Heart left ventricle (tissue), 16 donors: ENCODE measurements around the gene C2CD3. TPM values are rescaled to one million over a fixed set of nuclear protein-coding genes. Genes with fewer than 3 reads are reported as not detected.
A peak's percentile ranks its signal among the peaks of the same experiment; 100 is the strongest.

Experiments used
- ATAC-seq, 4 donors: fragments of 200-7000 bp; cut with Tn5 transposase; one replicate each; pipeline ENCODE4 v1.9.1; 2020 to 2022; ENCODE audit warnings: moderate library complexity in 4 of 4, mild to moderate bottlenecking in 3 of 4, moderate number of reproducible peaks in 1 of 4
- DNase-seq, 5 donors: peaks; one replicate each; pipeline ENCODE4 v3.0.0-alpha.2; 2020
- H3K27ac ChIP-seq, 12 donors: fragments of 200-600 bp; sonication (generic) in 4 of 12; one replicate each; pipeline versions ENCODE4 v1.5.0 to v1.8.0; 2016 to 2022; ENCODE audit warnings: mild to moderate bottlenecking in 2 of 12
- H3K27me3 ChIP-seq, 9 donors: fragments of 200-600 bp; sonication (generic) in 2 of 9; one replicate each; pipeline versions ENCODE4 v1.5.1 to v1.8.0; 2016 to 2022; ENCODE audit warnings: mild to moderate bottlenecking in 3 of 9
- H3K36me3 ChIP-seq, 9 donors: fragments of 200-600 bp; sonication (generic) in 2 of 9; one replicate each; pipeline versions ENCODE4 v1.5.0 to v1.8.0; 2018 to 2022; ENCODE audit warnings: mild to moderate bottlenecking in 2 of 9
- H3K4me1 ChIP-seq, 12 donors: fragments of 200-600 bp; sonication (generic) in 4 of 12; one replicate each; pipeline versions ENCODE4 v1.5.0 to v1.8.0; 2016 to 2022; ENCODE audit warnings: mild to moderate bottlenecking in 3 of 12
- H3K4me3 ChIP-seq, 12 donors: fragments of 200-600 bp; sonication (generic) in 4 of 12; one replicate each; pipeline versions ENCODE4 v1.5.0 to v1.8.0; 2017 to 2022; ENCODE audit warnings: mild to moderate bottlenecking in 9 of 12, moderate library complexity in 4 of 12
- H3K9me3 ChIP-seq, 12 donors: fragments of 200-600 bp; sonication (generic) in 4 of 12; one replicate each; pipeline versions ENCODE4 v1.5.0 to v1.8.0; 2016 to 2022; ENCODE audit warnings: mild to moderate bottlenecking in 1 of 12
- CTCF ChIP-seq, 12 donors: fragments of 200-600 bp; sonication (generic) in 4 of 12; IDR thresholded peaks; one replicate each; pipeline versions ENCODE4 v1.5.0 to v1.8.0; 2018 to 2022; ENCODE audit warnings: antibody characterized with exemption in 12 of 12, mild to moderate bottlenecking in 5 of 12
- POLR2A ChIP-seq, 2 donors: fragments of 450-650 bp; IDR thresholded peaks; one replicate each; pipeline ENCODE4 v1.6.1; 2017; ENCODE audit warnings: antibody characterized with exemption in 2 of 2, mild to moderate bottlenecking in 2 of 2, moderate library complexity in 2 of 2
- WGBS, 4 donors: extraction: QIAGEN DNeasy Blood & Tissue Kit in 2 of 4; methylation state at CpG; one replicate each; pipeline versions ENCODE4 v1.1.5 to v1.1.7; 2013 to 2018; 5-methylcytosine and 5-hydroxymethylcytosine counted together
- intact Hi-C, 10 donors: fragments of 100-400 bp; cut with DNase I; formaldehyde crosslinking; loops; one replicate each; pipeline versions ENCODE4 v1.11.1 to v1.14.2; 2022
- polyA plus RNA-seq, 2 donors: library from polyadenylated mRNA; stranded (reverse); fragments of 200-250 nt; gene quantifications; one replicate each; pipeline ENCODE4 v1.2.3, GENCODE V29; 2013
- total RNA-seq, 9 donors: library from RNA; depleted of rRNA in 2 of 9; stranded (reverse); fragments of >200 nt in 2 of 9; fragmentation: NEBNext Ultra II Directional in 3 of 9; extraction: Animal tissue kit (Norgen Biotek cat#: 25700) in 3 of 9; gene quantifications; one replicate each; pipeline versions ENCODE4 v1.1.0 to v1.2.4, GENCODE V29; 2016 to 2023
- donor health status: ischemic (EF 13 %, LVEDD 7.1; RV severe dilation, severe dysfunction).
- donor health status: healthy with polysubstance abuse.
- donor health status: DM: no; HTN: yes; CAD: no.
- donor health status: DM: no; HTN: no; CAD: no.
- donor health status: ischemic (EF 25% LVEDD 6.9; RV normal size, moderate dysfunction).
- donor health status: ischemic (EF 25% LVEDD 5.7; RV mildly dilated, moderate dysfunction).
- donor health status: healthy.
- donor health status: DM: yes; HTN: yes; CAD: no.
- donor health status: ischemic (EF 35%, LVEDD 5.7; RV mildly dilated, moderate dysfunction).
- donor health status: nonischemic (EF 11% LVEDD 7.7; RV severe dilation, severe dysfunction).
- donor health status: DM: yes; HTN: yes; CAD: no.
- donor health status: PGD.
- donor health status: ischemic (EF 29% LVEDD 5.4; RV normal size, mild dysfunction).
- donor health status: nonischemic (EF 23%, LVEDD 6.1; RV moderate dilation, normal function).

The C2CD3 gene
- total and polyA plus RNA-seq, 11 donors, result 6.5 to 18.7 (median 12.5) TPM

- DNase-seq (no peak), ATAC-seq (no peak)
- Histone ChIP-seq H3K36me3 (no peaks in the 10 kb centered on the region), H3K4me3 (no peak overlapping the region), H3K27me3 (no peaks in the 10 kb centered on the region), H3K4me1 (peaks cover 0 to 12% (median 3%) of the 10 kb centered on the region in 12 donors), H3K9me3 (no peaks in the 10 kb centered on the region), H3K27ac (no peak overlapping the region)
- WGBS, 4 donors, result 64 to 66% (median 64%) methylated on average over 2 of the region's 2 CpGs
- intact Hi-C loops, result loop anchor here in 7 of 10 donors (2.0 to 10.0 kb wide), 8 partner anchors 49 to 479 kb away; no protein-coding TSS in a partner anchor
- TF ChIP-seq CTCF (IDR thresholded peaks at IDR 0.05), result no peak
- TF ChIP-seq POLR2A (IDR thresholded peaks at IDR 0.05), result no peak
These were observed 205.1 kb downstream of the C2CD3 start for GRCh38 chr11:73965764-73966121.

GRCh38 chr11:73965076-73965763 is 205.6 kb downstream of the C2CD3 start:
- no peak for DNase-seq
- no peaks in the 10 kb centered on the region for H3K9me3 ChIP-seq
- H3K27me3 ChIP-seq, result no peaks in the 10 kb centered on the region
- WGBS, 4 donors, result 56 to 69% (median 65%) methylated on average over 10 of the region's 10 CpGs
- H3K27ac ChIP-seq, result no peak overlapping the region
- TF ChIP-seq POLR2A (IDR thresholded peaks at IDR 0.05) (no peak), CTCF (IDR thresholded peaks at IDR 0.05) (no peak)
- H3K4me1 ChIP-seq, result peaks cover 0 to 12% (median 3%) of the 10 kb centered on the region in 12 donors
- peak in 1 of 4 donors; percentile 17 for ATAC-seq
- no peaks in the 10 kb centered on the region for H3K36me3 ChIP-seq
- no peak overlapping the region for H3K4me3 ChIP-seq
- intact Hi-C loops, result loop anchor here in 7 of 10 donors (2.0 to 10.0 kb wide), 8 partner anchors 50 to 480 kb away; no protein-coding TSS in a partner anchor

- Histone ChIP-seq H3K27me3 (no peaks in the 10 kb centered on the region), H3K27ac (no peak overlapping the region), H3K4me1 (peaks cover 0 to 12% (median 3%) of the 10 kb centered on the region in 12 donors), H3K36me3 (no peaks in the 10 kb centered on the region), H3K4me3 (no peak overlapping the region), H3K9me3 (no peaks in the 10 kb centered on the region)
- DNase-seq, result no peak
- ATAC-seq, result peak; percentile 11 to 64 (median 38)
- WGBS, 4 donors, result 60 to 73% (median 63%) methylated on average over 8 of the region's 8 CpGs
- no peak for TF ChIP-seq POLR2A (IDR thresholded peaks at IDR 0.05)
- TF ChIP-seq CTCF (IDR thresholded peaks at IDR 0.05), result no peak
- intact Hi-C loops, result loop anchor here in 7 of 10 donors (2.0 to 10.0 kb wide), 8 partner anchors 51 to 483 kb away; no protein-coding TSS in a partner anchor
These were observed 206.9 kb downstream of the C2CD3 start for GRCh38 chr11:73963861-73964260.

Other genes starting within 250 kb of the C2CD3 start
- gene DNAJB13, start 220.0 kb downstream of the C2CD3 start, total RNA-seq, result not detected
- under 1 TPM in 1 of 2 donors, not detected in 1; 0.14 TPM for gene DNAJB13, start 220.0 kb downstream of the C2CD3 start, polyA plus RNA-seq
- gene UCP2, start 188.2 kb downstream of the C2CD3 start, total RNA-seq, result 100 to 1,000 TPM in 1 of 9 donors, 10 to 100 TPM in 8; 13.7 to 170 (median 19.7) TPM
- 10 to 100 TPM; 11.9 to 20.2 TPM for gene UCP2, start 188.2 kb downstream of the C2CD3 start, polyA plus RNA-seq
- gene UCP3, start 161.9 kb downstream of the C2CD3 start, total RNA-seq, result 1 to 10 TPM in 8 of 9 donors, under 1 TPM in 1; 0.50 to 8.3 (median 1.7) TPM
- 1 to 10 TPM; 1.4 to 1.7 TPM for gene UCP3, start 161.9 kb downstream of the C2CD3 start, polyA plus RNA-seq
- 10 to 100 TPM; 23.1 to 31.5 (median 28.5) TPM for gene PPME1, start 287 bp upstream of the C2CD3 start, total RNA-seq
- 10 to 100 TPM; 21.3 to 40.5 TPM for gene PPME1, start 287 bp upstream of the C2CD3 start, polyA plus RNA-seq
- gene P4HA3, start 140.6 kb upstream of the C2CD3 start, total RNA-seq, result 1 to 10 TPM in 2 of 9 donors, under 1 TPM in 4, not detected in 3; 0.15 to 1.2 (median 0.38) TPM
- under 1 TPM in 1 of 2 donors, not detected in 1; 0.98 TPM for gene P4HA3, start 140.6 kb upstream of the C2CD3 start, polyA plus RNA-seq
- 1 to 10 TPM; 1.4 to 3.1 (median 1.8) TPM for gene PGM2L1, start 227.4 kb upstream of the C2CD3 start, total RNA-seq
- gene PGM2L1, start 227.4 kb upstream of the C2CD3 start, polyA plus RNA-seq, result 1 to 10 TPM in 1 of 2 donors, under 1 TPM in 1; 0.57 to 2.3 TPM